Measurements from ENCODE around the gene USP26.

DNA sequence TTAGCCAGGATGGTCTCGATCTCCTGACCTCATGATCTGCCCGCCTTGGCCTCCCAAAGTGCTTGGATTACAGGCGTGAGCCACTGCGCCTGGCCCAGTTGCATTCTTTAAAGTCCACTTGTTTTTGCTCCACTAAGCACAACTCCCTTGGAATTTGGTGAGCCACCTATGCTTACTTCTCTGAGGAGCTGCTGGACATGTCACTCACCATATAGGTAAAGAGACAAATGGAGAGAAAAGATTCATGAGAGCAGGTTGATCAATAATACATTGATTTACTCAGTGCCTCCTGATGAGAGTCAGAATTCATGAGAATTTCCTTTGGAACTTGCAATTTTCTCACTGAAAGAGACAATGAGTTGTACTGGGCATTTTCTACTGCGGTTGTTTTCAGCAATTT lies 48.2 kb downstream of the USP26 start:
- TF ChIP-seq, protein P1, sequence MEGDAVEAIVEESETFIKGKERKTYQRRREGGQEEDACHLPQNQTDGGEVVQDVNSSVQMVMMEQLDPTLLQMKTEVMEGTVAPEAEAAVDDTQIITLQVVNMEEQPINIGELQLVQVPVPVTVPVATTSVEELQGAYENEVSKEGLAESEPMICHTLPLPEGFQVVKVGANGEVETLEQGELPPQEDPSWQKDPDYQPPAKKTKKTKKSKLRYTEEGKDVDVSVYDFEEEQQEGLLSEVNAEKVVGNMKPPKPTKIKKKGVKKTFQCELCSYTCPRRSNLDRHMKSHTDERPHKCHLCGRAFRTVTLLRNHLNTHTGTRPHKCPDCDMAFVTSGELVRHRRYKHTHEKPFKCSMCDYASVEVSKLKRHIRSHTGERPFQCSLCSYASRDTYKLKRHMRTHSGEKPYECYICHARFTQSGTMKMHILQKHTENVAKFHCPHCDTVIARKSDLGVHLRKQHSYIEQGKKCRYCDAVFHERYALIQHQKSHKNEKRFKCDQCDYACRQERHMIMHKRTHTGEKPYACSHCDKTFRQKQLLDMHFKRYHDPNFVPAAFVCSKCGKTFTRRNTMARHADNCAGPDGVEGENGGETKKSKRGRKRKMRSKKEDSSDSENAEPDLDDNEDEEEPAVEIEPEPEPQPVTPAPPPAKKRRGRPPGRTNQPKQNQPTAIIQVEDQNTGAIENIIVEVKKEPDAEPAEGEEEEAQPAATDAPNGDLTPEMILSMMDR (IDR thresholded peaks at IDR 0.05; ENCODE audit: low read depth, low read length): no peak
- TF ChIP-seq EZH2phosphoT487 (IDR thresholded peaks at IDR 0.05; ENCODE audit: low read depth): no peak

All from OCI-LY3 (cell line).